D341Med (cell line): Measurements from ENCODE around the gene ANO9.
"Not testable (repeated sequence)": the region's sequence is repeated elsewhere in the genome, so short reads cannot be mapped to it uniquely, and the experiment has no call there.

ENCODE experiments used
- DNase-seq: peaks from one replicate; pipeline ENCODE4 v3.0.0; 2012; ENCODE audit warnings: low spot score

The ANO9 gene

GRCh38 chr11:434496-434895 is 7.3 kb downstream of the ANO9 start:
- DNase-seq, result no peak

- DNase-seq, result no peak
Measured at GRCh38 chr11:433641-434040, 8.2 kb downstream of the ANO9 start.

DNA sequence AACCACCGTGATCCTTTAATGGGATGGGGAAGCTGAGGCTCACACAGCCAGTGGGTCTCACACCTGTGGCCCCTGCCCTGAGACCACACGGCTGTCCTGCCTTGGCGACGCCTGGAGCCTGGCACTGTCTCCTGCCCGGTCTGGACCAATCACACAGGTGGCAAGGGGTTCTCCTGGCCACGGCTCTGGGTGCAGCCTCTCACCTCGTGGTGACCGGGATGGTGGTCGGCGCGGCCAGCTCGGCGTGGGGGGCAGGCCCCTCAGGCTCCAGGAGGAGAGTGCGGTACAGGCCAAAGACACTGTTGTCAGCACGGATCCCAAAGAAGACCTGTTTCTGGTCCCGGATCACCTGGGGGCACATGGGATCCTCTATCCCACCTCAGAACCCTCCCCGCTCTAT is 8.7 kb downstream of the ANO9 start:
- DNase-seq, result no peak

DNA sequence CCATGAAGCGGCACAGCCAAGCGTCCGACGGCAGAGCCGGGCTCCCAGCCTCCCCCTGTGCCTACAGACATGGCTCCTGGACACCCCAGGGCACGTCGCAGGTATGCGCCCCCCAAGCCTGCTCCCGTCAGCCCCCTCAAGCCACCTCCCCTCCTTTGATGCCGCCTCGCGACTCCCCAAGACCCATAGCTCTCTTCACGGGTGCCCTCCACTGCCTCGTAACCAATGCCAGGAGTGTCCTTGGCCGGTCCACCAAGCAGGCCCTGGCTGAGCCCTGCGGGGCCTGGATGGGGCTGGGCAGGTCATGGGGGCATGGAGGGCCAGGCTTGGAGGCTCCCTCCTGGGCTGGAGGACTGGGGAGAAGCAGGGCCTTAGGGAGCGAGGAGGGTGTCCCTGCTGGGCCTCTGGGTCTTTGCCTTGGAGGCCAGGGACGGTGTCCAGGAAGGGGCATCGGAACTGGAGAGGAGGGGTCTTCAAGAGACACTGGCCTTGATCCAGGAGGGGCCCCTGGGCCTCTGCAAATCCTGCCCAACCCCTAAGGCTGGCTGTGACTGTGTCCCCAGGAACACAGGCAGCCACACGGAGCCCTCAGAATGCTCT is 9.2 kb downstream of the ANO9 start:
- DNase-seq, result no peak

DNA sequence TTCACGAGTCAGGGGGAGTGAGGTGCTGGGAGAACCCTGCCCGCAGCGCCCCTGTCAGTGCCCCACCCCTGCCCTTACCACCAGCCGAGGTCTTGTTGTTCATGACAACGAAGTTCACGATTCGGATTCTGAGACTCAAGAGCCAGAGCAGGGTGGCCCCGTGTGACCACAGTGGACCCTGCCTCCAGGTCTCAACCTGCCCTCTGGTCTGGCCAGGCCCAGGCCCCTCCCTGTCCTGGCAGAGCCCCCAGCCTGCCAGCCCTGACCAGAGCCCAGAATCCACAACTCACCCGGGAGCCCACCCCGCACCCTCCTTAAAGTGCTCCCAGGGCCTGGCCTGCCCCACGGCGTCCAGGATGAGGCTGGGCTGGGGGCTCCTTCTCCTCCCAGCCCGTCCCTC is 9.9 kb downstream of the ANO9 start:
- no peak for DNase-seq

- DNase-seq, result no peak
Measured at GRCh38 chr11:429931-430456, 11.8 kb downstream of the ANO9 start.

- DNase-seq, result no peak
Measured at GRCh38 chr11:429391-429790, 12.4 kb downstream of the ANO9 start.

- DNase-seq, result no peak
Measured at GRCh38 chr11:428295-428694, 13.5 kb downstream of the ANO9 start.

- DNase-seq, result no peak
Measured at GRCh38 chr11:426851-427250, 15.0 kb downstream of the ANO9 start.

DNA sequence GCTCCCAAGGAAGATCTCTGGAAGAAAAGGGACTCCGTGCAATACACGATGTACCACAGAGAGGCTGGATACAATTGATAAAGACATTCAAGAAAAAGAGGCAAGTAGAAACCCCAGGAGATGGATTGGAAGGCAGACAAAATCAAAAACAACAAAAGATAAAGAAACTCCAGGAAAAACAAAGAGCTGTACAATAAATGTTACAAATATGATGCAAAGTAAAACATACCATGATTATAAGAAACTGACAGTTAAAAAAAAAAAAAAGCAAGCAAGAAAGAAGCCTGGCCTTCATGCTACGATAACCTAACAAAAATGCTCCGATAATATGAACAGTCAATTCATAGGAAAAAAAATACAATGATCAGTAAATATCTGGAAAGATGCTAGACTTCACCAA is 16.5 kb downstream of the ANO9 start:
- no peak for DNase-seq

DNA sequence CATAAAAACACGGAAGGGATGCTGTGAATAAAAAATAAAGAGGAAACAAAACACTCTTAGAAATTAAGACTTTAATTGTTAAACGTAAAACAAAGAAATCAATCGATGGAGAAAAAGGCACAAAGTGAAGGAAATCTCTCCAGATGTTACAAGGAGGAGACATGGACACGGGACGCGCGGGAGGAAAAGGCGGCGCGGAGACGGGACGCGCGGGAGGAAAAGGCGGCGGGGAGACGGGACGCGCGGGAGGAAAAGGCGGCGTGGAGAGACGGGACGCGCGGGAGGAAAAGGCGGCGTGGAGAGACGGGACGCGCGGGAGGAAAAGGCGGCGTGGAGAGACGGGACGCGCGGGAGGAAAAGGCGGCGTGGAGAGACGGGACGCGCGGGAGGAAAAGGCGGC is 17.0 kb downstream of the ANO9 start:
- DNase-seq, result not testable (repeated sequence)

- no peak for DNase-seq
Measured at GRCh38 chr11:424232-424631, 17.6 kb downstream of the ANO9 start.

DNA sequence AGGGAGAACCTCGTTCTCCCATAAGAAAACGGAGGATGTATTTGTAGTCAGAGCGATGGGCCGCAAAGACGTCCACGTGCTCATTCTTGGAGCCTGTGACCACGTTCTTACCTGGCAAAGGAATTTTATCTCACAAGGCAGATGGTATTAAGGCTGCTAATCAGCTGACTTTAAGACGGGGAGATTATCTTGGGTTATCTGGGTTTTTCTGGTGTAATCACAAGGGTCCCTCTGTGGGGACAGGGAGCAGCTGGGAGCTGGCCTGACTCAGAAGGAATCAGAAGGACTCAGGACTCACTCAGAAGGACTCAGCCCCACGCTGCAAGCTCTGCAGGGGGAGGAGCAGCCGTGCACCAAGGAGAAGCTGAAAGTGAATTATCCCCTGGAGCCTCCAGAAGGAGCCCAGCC is 19.6 kb downstream of the ANO9 start:
- DNase-seq, result peak; percentile 74

- DNase-seq, result no peak
Measured at GRCh38 chr11:420911-421321, 20.9 kb downstream of the ANO9 start.

GRCh38 chr11:420054-420910 is 21.5 kb downstream of the ANO9 start:
- DNase-seq, result no peak

DNA sequence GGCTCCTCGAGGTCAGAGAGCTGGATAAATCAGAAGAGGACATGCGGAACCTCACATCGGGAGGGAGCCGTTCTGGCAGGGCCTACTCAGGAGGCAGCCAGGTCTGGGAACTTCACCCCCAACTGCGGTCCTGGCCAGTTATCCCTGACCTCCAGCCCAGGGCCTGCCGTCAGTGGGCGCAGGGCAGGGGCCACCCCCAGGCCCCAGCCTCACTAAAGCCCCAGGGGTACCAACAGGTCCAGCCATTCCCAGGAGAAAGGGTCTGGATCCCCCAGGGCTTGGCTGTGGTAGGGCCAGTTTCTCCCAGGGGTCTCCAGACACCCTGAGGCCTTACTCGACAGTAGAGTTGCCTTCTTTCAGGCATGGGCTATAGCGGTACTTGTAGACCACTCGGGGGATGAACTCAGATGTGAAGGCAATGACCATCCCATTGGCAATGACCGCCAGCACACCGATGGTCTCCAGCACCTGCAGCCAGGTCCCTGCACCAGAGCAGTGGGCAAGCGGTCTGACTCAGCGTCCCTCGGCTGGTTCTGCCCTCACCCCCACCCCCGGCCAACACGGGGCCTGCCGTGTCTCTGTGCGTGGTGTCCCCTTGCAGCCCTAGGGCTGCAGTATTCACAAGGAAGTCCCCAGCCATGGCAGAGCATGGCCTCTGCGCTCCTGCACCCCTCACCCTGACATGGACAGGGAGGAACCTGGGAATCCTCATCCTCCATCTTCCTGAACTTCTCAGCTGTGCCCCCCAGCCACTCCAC is 22.4 kb downstream of the ANO9 start:
- DNase-seq, result no peak

DNA sequence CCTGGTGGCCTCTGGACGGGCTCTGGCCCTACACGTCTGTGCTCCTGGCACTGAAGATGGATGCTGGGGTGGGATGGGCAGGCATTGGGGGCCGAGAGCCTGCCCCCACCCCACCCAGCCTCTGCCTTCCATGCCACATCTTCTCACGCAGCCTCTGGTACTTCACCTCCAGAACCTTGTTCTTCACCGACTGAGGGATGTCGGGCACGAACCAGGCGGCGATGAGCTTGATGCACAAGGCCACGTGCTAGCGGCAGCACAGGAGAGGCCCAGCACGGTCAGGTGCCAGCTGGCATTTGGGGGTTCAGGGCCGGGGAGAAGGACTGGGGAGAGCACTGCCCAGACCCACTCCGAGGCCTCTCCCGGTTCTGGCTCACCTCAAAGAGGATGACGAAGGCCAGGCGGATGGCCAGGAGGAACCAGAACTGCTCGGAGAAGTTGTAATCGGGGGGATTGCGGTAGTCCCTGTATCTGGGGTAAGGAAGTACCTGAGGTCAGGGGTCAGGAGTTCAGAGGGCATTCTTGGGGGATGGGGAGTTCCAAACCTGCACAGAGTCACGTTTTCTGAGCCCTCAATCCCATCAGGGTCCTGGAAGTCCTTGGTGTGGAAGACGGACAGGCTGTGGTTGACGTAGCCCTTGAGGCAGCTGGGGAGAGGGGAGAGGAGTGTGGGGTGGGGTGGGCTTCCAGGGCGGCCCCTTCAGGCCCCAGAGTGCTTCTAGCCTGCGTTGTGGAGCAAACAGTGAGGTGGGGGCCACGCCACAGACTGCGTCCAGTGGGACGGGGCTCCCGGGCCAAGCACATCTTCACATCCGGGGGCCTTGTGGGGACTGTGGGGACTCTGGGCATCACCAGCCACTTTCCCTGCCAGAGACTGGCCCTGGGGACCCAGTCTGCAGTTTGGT is 23.2 kb downstream of the ANO9 start:
- DNase-seq, result no peak

GRCh38 chr11:417652-418342 is 24.0 kb downstream of the ANO9 start:
- DNase-seq, result no peak

DNA sequence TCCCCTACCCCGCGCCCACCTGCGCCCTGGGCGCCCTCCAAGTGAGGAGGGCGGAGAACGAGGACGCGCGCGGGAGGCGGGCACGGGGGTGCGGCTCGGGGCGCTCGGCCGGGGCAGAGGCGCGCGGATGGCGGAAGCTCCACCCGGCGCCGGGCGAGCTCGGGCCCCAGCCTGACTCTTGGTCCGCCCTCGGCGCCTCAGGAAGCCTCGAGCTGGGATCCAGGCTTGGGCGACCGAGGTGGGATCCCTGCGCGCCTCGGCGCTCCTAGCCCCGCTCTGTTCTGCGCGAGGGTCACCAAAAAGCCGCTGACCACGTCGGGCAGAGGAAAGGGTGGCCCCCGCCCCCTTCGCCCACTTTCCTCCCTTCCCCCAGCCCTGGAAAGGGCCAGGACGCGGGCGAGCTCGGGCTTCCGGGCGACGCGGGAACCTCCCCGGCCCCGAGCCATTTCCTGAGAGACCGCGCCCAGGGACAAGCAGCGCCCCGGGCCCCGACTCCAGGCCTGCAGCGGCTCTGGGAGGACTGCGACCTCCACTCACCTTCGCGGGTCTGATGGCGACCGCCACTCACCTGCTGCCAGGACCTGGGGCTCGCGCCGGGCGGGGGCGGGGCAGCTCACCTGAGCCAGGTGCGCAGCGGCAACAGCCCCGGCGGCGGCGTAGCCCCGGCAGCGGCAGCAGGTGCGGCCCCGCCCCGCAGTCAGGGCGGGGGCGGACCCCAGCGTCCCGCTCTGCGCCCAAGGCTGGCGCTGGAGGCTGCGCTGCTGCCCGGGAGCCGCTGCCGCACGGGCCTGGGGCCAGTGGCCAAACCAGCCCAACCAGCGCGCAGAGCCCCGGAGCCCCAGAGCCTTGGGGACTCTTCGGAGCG is 24.8 kb downstream of the ANO9 start:
- DNase-seq, result no peak
